ENCODE data around the gene CCR3.

GRCh38 chr3:46283881-46284450, 41.7 kb downstream of the CCR3 start:
- no peak for TF ChIP-seq CTCF (IDR thresholded peaks at IDR 0.05)
- no peak for TF ChIP-seq ZFX (IDR thresholded peaks at IDR 0.05; ENCODE audit: borderline replicate concordance)
